HG03135 (cell line): Measurements from ENCODE around the gene CDKAL1.
"Not testable (repeated sequence)": the region's sequence is repeated elsewhere in the genome, so short reads cannot be mapped to it uniquely, and the experiment has no call there.

Source experiments
- ATAC-seq: cut with Tn5 transposase; IDR thresholded peaks from one replicate; pipeline ENCODE4 v1.9.1; 2021; ENCODE audit warnings: mild to moderate bottlenecking, moderate library complexity; ENCODE audit not compliant: unreplicated experiment

CDKAL1 gene

DNA sequence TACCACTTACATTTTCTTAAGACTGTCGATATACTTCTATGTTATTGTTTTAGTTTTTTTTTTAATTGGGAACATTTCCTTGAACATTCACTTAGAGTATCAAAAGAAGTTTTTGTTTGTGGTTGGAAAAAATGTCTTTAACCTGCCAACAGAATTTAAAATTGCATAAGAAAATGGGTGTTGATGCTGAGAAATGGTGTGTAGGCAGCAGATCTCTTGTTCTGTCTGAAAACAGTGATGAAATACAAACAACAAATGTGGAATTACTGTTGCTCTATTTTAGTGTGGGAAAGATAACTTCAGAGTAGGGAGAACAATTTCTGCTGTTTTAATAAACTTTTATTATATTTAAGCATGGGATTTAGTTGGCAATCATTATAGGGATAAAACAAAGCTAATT lies 293.5 kb downstream of the CDKAL1 start:
- ATAC-seq: no peak

DNA sequence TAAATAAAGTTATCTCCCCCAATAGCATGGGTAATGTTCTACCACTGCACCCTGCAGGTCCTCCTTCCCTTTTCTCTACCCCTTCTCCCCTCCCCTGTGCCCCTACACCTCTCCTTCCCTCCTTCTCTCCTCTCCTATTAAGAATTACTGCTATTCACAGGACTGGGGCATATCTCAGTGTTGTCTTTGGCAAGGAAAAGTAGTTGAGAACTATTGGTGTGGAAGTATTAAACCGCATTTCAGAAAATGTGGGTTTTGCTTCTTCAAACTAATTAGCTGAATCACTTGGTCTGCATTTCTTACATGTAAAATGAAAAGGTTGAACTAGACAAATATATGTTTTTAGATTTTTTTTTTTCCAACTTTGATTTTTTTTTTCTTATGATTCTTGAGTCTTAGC lies 296.3 kb downstream of the CDKAL1 start:
- ATAC-seq: no peak

- ATAC-seq: not testable (repeated sequence)
Observed at GRCh38 chr6:20831251-20831650, 297.0 kb downstream of the CDKAL1 start.

- ATAC-seq: no peak
Observed at GRCh38 chr6:20833881-20834515, 299.7 kb downstream of the CDKAL1 start.

GRCh38 chr6:20835315-20836010 lies 301.2 kb downstream of the CDKAL1 start:
- ATAC-seq: no peak

DNA sequence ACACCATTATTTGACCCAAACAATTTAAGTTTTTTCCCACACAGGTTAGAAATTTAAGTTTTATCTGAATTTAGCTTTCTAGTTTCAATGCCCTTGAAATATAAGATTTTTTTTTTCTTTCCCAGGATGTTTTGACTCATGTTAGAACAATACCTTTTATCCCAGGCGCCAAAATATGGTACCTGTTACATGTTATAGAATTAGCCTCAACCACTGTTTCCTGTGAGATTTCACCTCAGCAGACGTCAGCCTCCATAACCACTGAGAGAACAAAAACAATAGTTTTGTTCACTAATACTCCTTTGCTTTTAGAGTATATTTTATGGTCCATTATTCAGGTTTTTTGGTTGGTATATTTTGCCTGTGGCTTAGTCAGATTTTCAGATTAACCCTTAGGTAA lies 302.9 kb downstream of the CDKAL1 start:
- no peak for ATAC-seq

- ATAC-seq: no peak
Observed at GRCh38 chr6:20838113-20838512, 303.9 kb downstream of the CDKAL1 start.

DNA sequence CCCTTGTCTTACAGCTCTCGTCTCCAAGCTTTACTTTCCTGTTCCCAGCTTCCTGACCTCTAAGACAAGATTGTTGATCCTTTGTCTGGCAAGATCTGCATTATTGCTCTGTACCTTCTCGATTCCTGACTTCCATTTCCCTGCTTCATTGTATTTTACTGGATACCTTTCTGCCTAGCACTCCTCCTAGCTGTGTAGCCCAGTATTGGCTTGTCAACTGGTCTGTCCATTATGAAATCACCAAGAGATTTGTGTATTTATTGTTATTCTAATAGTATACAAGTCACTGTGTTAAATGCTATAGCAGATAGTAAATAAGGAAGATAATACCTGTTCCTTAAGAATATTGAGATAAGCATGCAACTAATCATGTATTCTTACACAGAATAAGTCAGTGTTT lies 305.4 kb downstream of the CDKAL1 start:
- no peak for ATAC-seq

DNA sequence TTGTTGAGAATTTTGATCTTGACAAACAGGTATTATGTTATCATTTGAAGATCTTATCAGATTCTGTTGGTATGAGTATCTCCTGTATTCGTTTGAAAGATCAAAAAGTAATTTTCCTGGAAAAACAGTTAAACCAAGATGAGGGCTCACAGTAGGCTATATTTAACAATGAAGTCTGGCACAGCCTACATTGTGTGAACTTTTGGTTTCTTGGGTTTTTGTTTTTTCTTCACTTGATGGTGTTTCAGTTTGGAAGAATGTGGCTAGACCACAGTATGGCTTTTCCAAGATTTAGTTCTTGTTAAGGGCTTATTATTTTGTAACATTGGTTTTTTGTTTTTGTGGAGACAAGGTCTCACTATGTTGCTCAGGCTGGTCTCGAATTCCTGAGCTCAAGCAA lies 306.4 kb downstream of the CDKAL1 start:
- no peak for ATAC-seq

DNA sequence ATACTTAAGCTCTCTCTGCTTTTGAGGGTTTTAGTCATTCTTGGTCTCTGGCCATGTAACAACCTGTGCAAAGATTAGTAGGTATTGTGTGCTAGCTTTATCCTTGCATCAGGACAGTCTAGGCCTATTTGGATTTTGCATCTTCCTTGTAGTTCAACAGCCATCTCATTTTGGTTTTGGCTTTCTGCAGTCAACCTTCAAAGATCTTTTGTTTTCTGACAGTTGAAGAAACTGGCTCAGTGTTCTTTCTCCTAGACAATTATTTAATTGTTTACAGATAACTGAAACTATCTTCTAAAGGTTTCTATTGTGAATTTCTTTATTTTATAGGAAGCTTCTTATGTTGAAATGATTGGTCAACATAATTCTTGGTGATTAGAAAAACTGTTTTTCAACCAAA lies 307.5 kb downstream of the CDKAL1 start:
- ATAC-seq: no peak

DNA sequence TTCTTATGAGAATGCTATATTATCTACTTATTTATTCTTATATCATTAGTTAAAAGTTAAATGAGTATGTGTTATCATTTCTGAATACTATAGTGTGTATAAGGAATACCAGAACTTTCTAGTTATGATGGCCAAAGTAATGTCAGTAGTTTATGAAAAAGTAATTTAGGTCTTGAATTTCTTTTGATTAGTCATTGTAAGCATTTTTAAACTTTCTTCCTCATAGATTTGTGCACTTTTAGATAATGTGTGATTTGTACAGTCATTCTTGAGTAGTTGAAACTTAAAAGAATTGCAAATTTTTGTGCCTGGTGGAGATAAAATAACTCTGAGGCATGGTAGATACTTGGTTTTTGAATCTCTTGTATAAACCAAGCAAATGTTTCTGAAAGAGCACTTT lies 311.3 kb downstream of the CDKAL1 start:
- ATAC-seq: no peak

DNA sequence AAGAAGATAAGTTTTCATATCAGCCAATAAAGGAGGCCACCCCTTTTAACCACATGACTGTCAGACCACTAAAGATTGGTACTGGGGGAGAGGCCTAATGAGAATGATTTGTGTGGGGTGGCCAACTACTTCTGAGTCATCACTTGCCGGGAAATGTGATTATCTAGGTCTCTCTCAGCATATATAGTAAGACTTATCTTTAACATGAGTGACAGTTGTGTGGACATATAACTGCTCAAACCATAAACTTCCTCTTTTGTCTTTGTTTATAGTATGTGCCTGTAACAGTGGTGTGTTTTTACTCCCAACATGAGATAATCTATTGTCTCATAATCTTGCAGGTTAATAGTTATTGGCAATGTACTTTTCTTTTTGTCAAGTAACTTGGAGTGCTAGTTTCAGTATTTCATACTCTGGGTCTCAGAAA lies 312.4 kb downstream of the CDKAL1 start:
- ATAC-seq: peak; percentile 72

GRCh38 chr6:20847904-20848303 lies 313.6 kb downstream of the CDKAL1 start:
- ATAC-seq: no peak

GRCh38 chr6:20850686-20851416 lies 316.6 kb downstream of the CDKAL1 start:
- no peak for ATAC-seq

DNA sequence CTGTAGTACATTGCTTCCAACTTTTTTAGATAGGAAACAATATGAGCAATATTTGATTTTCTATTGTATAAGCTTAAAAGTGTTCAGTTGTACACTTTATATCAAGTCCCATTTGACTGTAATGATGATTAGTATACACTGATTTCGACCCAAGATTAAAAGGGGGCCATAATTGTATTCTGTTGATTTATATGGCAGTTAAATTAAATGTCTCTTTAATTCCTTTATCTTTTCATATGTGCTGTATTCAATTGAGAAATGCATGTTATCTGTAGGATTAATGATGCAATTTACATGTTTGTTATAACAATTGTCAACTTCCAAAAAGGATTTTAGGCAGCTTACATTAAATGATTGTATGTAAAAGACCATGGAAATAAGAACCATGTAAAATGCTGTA lies 317.5 kb downstream of the CDKAL1 start:
- ATAC-seq: no peak

GRCh38 chr6:20853828-20854227 lies 319.6 kb downstream of the CDKAL1 start:
- no peak for ATAC-seq

GRCh38 chr6:20856681-20857288 lies 322.5 kb downstream of the CDKAL1 start:
- no peak for ATAC-seq

- no peak for ATAC-seq
Observed at GRCh38 chr6:20861481-20861880, 327.2 kb downstream of the CDKAL1 start.

DNA sequence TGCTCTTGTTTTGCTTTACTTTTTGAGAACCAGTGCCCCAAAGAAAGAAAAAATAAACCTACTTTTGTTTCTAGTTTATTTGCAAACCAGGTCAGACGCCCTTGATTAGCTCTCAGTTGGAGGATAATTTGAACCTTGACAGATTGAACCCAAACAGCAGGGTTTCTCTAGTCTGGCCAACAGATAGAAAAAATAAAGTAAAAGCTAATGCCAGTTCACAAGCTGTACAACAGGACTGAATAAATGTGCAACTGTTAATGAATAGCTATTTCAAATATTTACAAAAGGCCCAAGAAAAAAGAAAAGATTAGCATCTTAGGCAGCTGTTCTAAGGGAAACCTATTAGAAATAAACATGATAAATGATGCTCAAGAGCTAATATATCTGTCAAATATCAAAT lies 331.8 kb downstream of the CDKAL1 start:
- ATAC-seq: no peak

GRCh38 chr6:20866935-20867703 lies 332.9 kb downstream of the CDKAL1 start:
- no peak for ATAC-seq
